ENCODE measurements around the gene CBX5.
"Not testable (repeated sequence)": the region's sequence is repeated elsewhere in the genome, so short reads cannot be mapped to it uniquely, and the experiment has no call there.

Gene CBX5

GRCh38 chr12:54294152-54294952 is 14.4 kb upstream of the CBX5 start:
- peak; percentile 46 for DNase-seq (ENCODE audit: low read depth)

GRCh38 chr12:54292931-54293241 is 13.0 kb upstream of the CBX5 start:
- DNase-seq (ENCODE audit: low read depth) = no peak

GRCh38 chr12:54292083-54292930 is 12.4 kb upstream of the CBX5 start:
- no peak for DNase-seq (ENCODE audit: low read depth)

- no peak for DNase-seq (ENCODE audit: low read depth)
These were observed 7.6 kb upstream of the CBX5 start for GRCh38 chr12:54287261-54288157.

- DNase-seq (ENCODE audit: low read depth) = no peak
These were observed 6.4 kb upstream of the CBX5 start for GRCh38 chr12:54286042-54287030.

GRCh38 chr12:54285150-54286041 is 5.5 kb upstream of the CBX5 start:
- no peak for DNase-seq (ENCODE audit: low read depth)

GRCh38 chr12:54284070-54284780 is 4.3 kb upstream of the CBX5 start:
- not testable (repeated sequence) for DNase-seq (ENCODE audit: low read depth)

- no peak for DNase-seq (ENCODE audit: low read depth)
These were observed 3.1 kb upstream of the CBX5 start for GRCh38 chr12:54282949-54283593.

- DNase-seq (ENCODE audit: low read depth) = not testable (repeated sequence)
These were observed 1.8 kb upstream of the CBX5 start for GRCh38 chr12:54281694-54282093.

- not testable (repeated sequence) for DNase-seq (ENCODE audit: low read depth)
These were observed 1.3 kb upstream of the CBX5 start for GRCh38 chr12:54281261-54281638.

- DNase-seq (ENCODE audit: low read depth) = peak; percentile 82
These were observed 742 bp upstream of the CBX5 start, which contains the start of gene HNRNPA1 for GRCh38 chr12:54280468-54281260. Gene HNRNPA1 (plus strand): TSS chr12:54280726. CDS start chr12:54280808, 82 bp downstream.

- DNase-seq (ENCODE audit: low read depth) = no peak
These were observed 693 bp downstream of the CBX5 start for GRCh38 chr12:54279227-54279631.

GRCh38 chr12:54277823-54278276 is 2.1 kb downstream of the CBX5 start:
- DNase-seq (ENCODE audit: low read depth) = no peak

- no peak for DNase-seq (ENCODE audit: low read depth)
These were observed 3.6 kb downstream of the CBX5 start for GRCh38 chr12:54276368-54276767.

- DNase-seq (ENCODE audit: low read depth) = no peak
These were observed 5.9 kb downstream of the CBX5 start for GRCh38 chr12:54273981-54274380.

- DNase-seq (ENCODE audit: low read depth) = no peak
These were observed 7.7 kb downstream of the CBX5 start for GRCh38 chr12:54272214-54272613.

- no peak for DNase-seq (ENCODE audit: low read depth)
These were observed 9.6 kb downstream of the CBX5 start for GRCh38 chr12:54270345-54270744.

- DNase-seq (ENCODE audit: low read depth) = no peak
These were observed 13.1 kb downstream of the CBX5 start for GRCh38 chr12:54266852-54267251.
